B cell (primary cell): Measurements from ENCODE around the gene ATG4A. TPM values are rescaled to one million over a fixed set of nuclear protein-coding genes. Genes with fewer than 3 reads are reported as not detected.

Experiments
- ATAC-seq: fragments of 200-7000 bp; cut with Tn5 transposase; one replicate; pipeline ENCODE4 v1.10.0; 2021; ENCODE audit warnings: low read depth, mild to moderate bottlenecking, moderate number of reproducible peaks, moderate library complexity
- CTCF ChIA-PET: fragments of 350-600 bp; sonication (Branson Sonifier 250); formaldehyde crosslinking; loops from one replicate; lab custom pipeline; 2021; ENCODE audit warnings: antibody characterized with exemption, inconsistent platforms; lab: Charles Lee
- POLR2A ChIA-PET: fragments of 350-600 bp; sonication (Branson Sonifier 250); formaldehyde crosslinking; loops from one replicate; lab custom pipeline; 2021; ENCODE audit warnings: antibody characterized with exemption; lab: Charles Lee
- DNase-seq: peaks from one replicate; pipeline ENCODE4 v3.0.0; 2013
- H2AFZ ChIP-seq: 2 replicates; pipeline ENCODE4 v1.6.1; 2012; ENCODE audit warnings: mild to moderate bottlenecking, low read depth, low read length; ENCODE audit not compliant: insufficient read depth, poor library complexity, severe bottlenecking
- H3K27ac ChIP-seq, 2 donors: 1 replicate in 1 of 2; 2 replicates in 1 of 2; pipeline ENCODE4 v1.5.1; 2012 to 2013; ENCODE audit warnings: low read length in 2 of 2, mild to moderate bottlenecking in 2 of 2, moderate library complexity in 1 of 2
- H3K27me3 ChIP-seq, 4 experiments: fragments of 200-600 bp in 1 of 4; sonication (generic) in 1 of 4; replicated peaks in 1 of 4; 1 replicate in 2 of 4; 2 replicates in 2 of 4; pipeline versions ENCODE4 v1.6.1 to v1.7.0; 2013 to 2016; ENCODE audit warnings: low read length in 3 of 4, mild to moderate bottlenecking in 2 of 4, mixed read lengths in 1 of 4, moderate library complexity in 1 of 4; ENCODE audit not compliant: insufficient read depth in 4 of 4, control insufficient read depth in 3 of 4; ENCODE audit errors: control extremely low read depth in 1 of 4
- H3K36me3 ChIP-seq, 2 experiments: replicated peaks in 1 of 2; 1 replicate in 1 of 2; 2 replicates in 1 of 2; pipeline versions ENCODE4 v1.6.1 to v1.7.1; 2013; ENCODE audit warnings: low read length in 1 of 2; ENCODE audit not compliant: insufficient read depth in 2 of 2, control insufficient read depth in 1 of 2; ENCODE audit errors: control extremely low read depth in 1 of 2, extremely low read depth in 1 of 2
- H3K4me1 ChIP-seq, 2 donors: fragments of 200-600 bp in 1 of 2; sonication (generic) in 1 of 2; 1 replicate in 1 of 2; 2 replicates in 1 of 2; pipeline versions ENCODE4 v1.5.1 to v1.6.1; 2013 to 2017; ENCODE audit warnings: low read length in 2 of 2; ENCODE audit not compliant: control insufficient read depth in 2 of 2, insufficient read depth in 2 of 2
- H3K4me2 ChIP-seq: replicated peaks from 2 replicates; pipeline ENCODE3; 2012; ENCODE audit warnings: mild to moderate bottlenecking, low read depth, low read length; ENCODE audit not compliant: poor library complexity, severe bottlenecking
- H3K4me3 ChIP-seq, 5 experiments: fragments of 200-600 bp in 1 of 5; sonication (generic) in 1 of 5; 1 replicate in 3 of 5; 2 replicates in 2 of 5; pipeline versions ENCODE4 v1.5.1 to v1.7.0; 2011 to 2016; ENCODE audit warnings: low read length in 4 of 5, mild to moderate bottlenecking in 4 of 5, low read depth in 2 of 5, control low read depth in 1 of 5, moderate library complexity in 1 of 5; ENCODE audit not compliant: insufficient read depth in 1 of 5; ENCODE audit errors: control extremely low read depth in 1 of 5, extremely low read depth in 1 of 5
- H3K79me2 ChIP-seq: fragments of 200-600 bp; sonication (generic); one replicate; pipeline ENCODE4 v1.6.0; 2016; ENCODE audit warnings: low read length; ENCODE audit not compliant: control insufficient read depth, insufficient read depth
- H3K9ac ChIP-seq: fragments of 200-600 bp; sonication (generic); 2 replicates; pipeline ENCODE4 v1.6.1; 2017; ENCODE audit warnings: mild to moderate bottlenecking, low read length, moderate library complexity
- H3K9me3 ChIP-seq, 3 donors: one replicate each; pipeline versions ENCODE4 v1.6.1 to v1.7.1; 2013; ENCODE audit warnings: low read length in 2 of 3; ENCODE audit not compliant: control insufficient read depth in 2 of 3, insufficient read depth in 1 of 3; ENCODE audit errors: control extremely low read depth in 1 of 3
- H4K20me1 ChIP-seq: 2 replicates; pipeline ENCODE4 v1.6.0; 2012; ENCODE audit warnings: mild to moderate bottlenecking, low read length; ENCODE audit not compliant: insufficient read depth, control insufficient read depth, poor library complexity, severe bottlenecking
- H3K27ac Mint-ChIP-seq: one replicate; pipeline ENCODE4 v1.8.0; 2021; ENCODE audit warnings: mixed read lengths
- H3K27me3 Mint-ChIP-seq: one replicate; pipeline ENCODE4 v1.8.0; 2021; ENCODE audit warnings: mixed read lengths
- H3K4me1 Mint-ChIP-seq: one replicate; pipeline ENCODE4 v1.8.0; 2021; ENCODE audit warnings: mixed read lengths
- H3K4me3 Mint-ChIP-seq: one replicate; pipeline ENCODE4 v1.8.0; 2021; ENCODE audit warnings: mixed read lengths
- H3K9me3 Mint-ChIP-seq: one replicate; pipeline ENCODE4 v1.8.0; 2022; ENCODE audit warnings: mixed read lengths; ENCODE audit not compliant: insufficient read depth
- CTCF ChIP-seq: fragments of 200-600 bp; IDR thresholded peaks from one replicate; pipeline ENCODE4 v1.8.0; 2022; ENCODE audit warnings: antibody characterized with exemption, mild to moderate bottlenecking
- EZH2 ChIP-seq: IDR thresholded peaks from 2 replicates; pipeline ENCODE4 v1.6.1; 2012; ENCODE audit warnings: borderline replicate concordance, low read depth, mild to moderate bottlenecking, moderate library complexity, low read length; ENCODE audit not compliant: insufficient read depth, poor library complexity, severe bottlenecking
- WGBS: methylation state at CpG from one replicate; pipeline ENCODE4 v1.1.5; 2013; ENCODE audit warnings: missing lambda C conversion rate; ENCODE audit not compliant: insufficient coverage; 5-methylcytosine and 5-hydroxymethylcytosine counted together
- intact Hi-C: fragments of 100-400 bp; cut with micrococcal nuclease; formaldehyde crosslinking; loops from one replicate; pipeline ENCODE4 v1.10.0; 2022
- polyA plus RNA-seq: library from polyadenylated mRNA; depleted of rRNA; stranded (reverse); fragments of >200 nt; gene quantifications from 2 replicates; pipeline ENCODE4 v1.2.3, GENCODE V29; 2012
- total RNA-seq, 2 donors: library from RNA; stranded (reverse); fragments of 120-200 nt in 1 of 2; gene quantifications; 1 replicate in 1 of 2; 2 replicates in 1 of 2; pipeline versions ENCODE4 v1.2.3 to v1.2.4, GENCODE V29; 2013 to 2022

The ATG4A gene
- total and polyA plus RNA-seq, 2 donors (not counting 1 experiment from before 2014, with no cell fraction given) = 6.1 to 11.4 TPM

- H3K4me3 ChIP-seq = no peak overlapping the region
- no CpG with 5 or more reads among the region's 7 CpGs for WGBS
- no peak overlapping the region for H3K9ac ChIP-seq
These were observed 74.0 kb downstream of the ATG4A start for GRCh38 chrX:108165383-108166111.

More at GRCh38 chrX:108165383-108166111, 74.0 kb downstream of the ATG4A start:
- Histone ChIP-seq H3K4me1 (no peaks in the 10 kb centered on the region), H3K79me2 (no peaks in the 10 kb centered on the region), H3K27me3 (no peaks in the 10 kb centered on the region), H3K36me3 (no peaks in the 10 kb centered on the region), H3K4me2 (no peak overlapping the region), H3K27ac (no peak overlapping the region), H2AFZ (no peak overlapping the region), H4K20me1 (no peaks in the 10 kb centered on the region), H3K9me3 (peaks cover 0 to 3% (median 0%) of the 10 kb centered on the region in 3 donors)
- DNase-seq (no peak), ATAC-seq (no peak)
- POLR2A ChIA-PET = no interaction called here
- intact Hi-C loops = no loop called here
- no peaks in the 10 kb centered on the region for H3K27me3 Mint-ChIP-seq
- H3K27ac Mint-ChIP-seq = no peak overlapping the region
- H3K4me3 Mint-ChIP-seq = no peak overlapping the region
- TF ChIP-seq CTCF (no peak), EZH2 (no peak)
- no peaks in the 10 kb centered on the region for H3K9me3 Mint-ChIP-seq
- no peaks in the 10 kb centered on the region for H3K4me1 Mint-ChIP-seq
- CTCF ChIA-PET = no interaction called here
